HG02798 (cell line): ENCODE results near the gene LYZL4.

Source experiments
- ATAC-seq: cut with Tn5 transposase; IDR thresholded peaks from one replicate; pipeline ENCODE4 v1.9.1; 2021; ENCODE audit warnings: mild to moderate bottlenecking; ENCODE audit not compliant: unreplicated experiment, poor library complexity

Gene LYZL4

GRCh38 chr3:42381551-42382082 is 28.8 kb downstream of the LYZL4 start:
- no peak for ATAC-seq

GRCh38 chr3:42377681-42378080 is 32.7 kb downstream of the LYZL4 start:
- ATAC-seq: no peak

GRCh38 chr3:42376344-42376798 is 34.0 kb downstream of the LYZL4 start:
- no peak for ATAC-seq

- ATAC-seq: no peak
These were observed 35.1 kb downstream of the LYZL4 start for GRCh38 chr3:42375121-42375800.

- no peak for ATAC-seq
These were observed 38.6 kb downstream of the LYZL4 start for GRCh38 chr3:42371776-42372175.

GRCh38 chr3:42369832-42370231 is 40.6 kb downstream of the LYZL4 start:
- ATAC-seq: no peak

- no peak for ATAC-seq
These were observed 41.1 kb downstream of the LYZL4 start for GRCh38 chr3:42369304-42369703.

GRCh38 chr3:42368861-42369260 is 41.5 kb downstream of the LYZL4 start:
- ATAC-seq: no peak

- ATAC-seq: no peak
These were observed 42.5 kb downstream of the LYZL4 start for GRCh38 chr3:42367903-42368302.

GRCh38 chr3:42366550-42366949 is 43.9 kb downstream of the LYZL4 start:
- ATAC-seq: no peak

GRCh38 chr3:42357335-42357734 is 53.1 kb downstream of the LYZL4 start:
- no peak for ATAC-seq

- no peak for ATAC-seq
These were observed 54.8 kb downstream of the LYZL4 start for GRCh38 chr3:42355612-42356011.

GRCh38 chr3:42353631-42354030 is 56.8 kb downstream of the LYZL4 start:
- no peak for ATAC-seq

- no peak for ATAC-seq
These were observed 59.2 kb downstream of the LYZL4 start for GRCh38 chr3:42351207-42351606.

GRCh38 chr3:42349765-42350594 is 60.4 kb downstream of the LYZL4 start:
- no peak for ATAC-seq

- ATAC-seq: no peak
These were observed 62.5 kb downstream of the LYZL4 start for GRCh38 chr3:42347928-42348327.
